ENCODE measurements around the gene MCAM. TPM values are rescaled to one million over a fixed set of nuclear protein-coding genes. Genes with fewer than 3 reads are reported as not detected.

MCAM gene
- total and polyA plus RNA-seq, 10 of the 15 experiments (the other 5 are each of a cell fraction or from before 2014, with no cell fraction given): 3.1 to 19.7 (median 9.3) TPM

GRCh38 chr11:119343726-119344125 is 26.8 kb upstream of the MCAM start (continued):
- TF ChIP-seq E2F8 (IDR thresholded peaks at IDR 0.05; ENCODE audit: low read depth, partially characterized antibody) (no peak), NR2F1 (conservative IDR thresholded peaks at IDR 0.05) (no peak), RFX5 (IDR thresholded peaks at IDR 0.05; ENCODE audit: low read depth, low read length) (no peak)

DNA sequence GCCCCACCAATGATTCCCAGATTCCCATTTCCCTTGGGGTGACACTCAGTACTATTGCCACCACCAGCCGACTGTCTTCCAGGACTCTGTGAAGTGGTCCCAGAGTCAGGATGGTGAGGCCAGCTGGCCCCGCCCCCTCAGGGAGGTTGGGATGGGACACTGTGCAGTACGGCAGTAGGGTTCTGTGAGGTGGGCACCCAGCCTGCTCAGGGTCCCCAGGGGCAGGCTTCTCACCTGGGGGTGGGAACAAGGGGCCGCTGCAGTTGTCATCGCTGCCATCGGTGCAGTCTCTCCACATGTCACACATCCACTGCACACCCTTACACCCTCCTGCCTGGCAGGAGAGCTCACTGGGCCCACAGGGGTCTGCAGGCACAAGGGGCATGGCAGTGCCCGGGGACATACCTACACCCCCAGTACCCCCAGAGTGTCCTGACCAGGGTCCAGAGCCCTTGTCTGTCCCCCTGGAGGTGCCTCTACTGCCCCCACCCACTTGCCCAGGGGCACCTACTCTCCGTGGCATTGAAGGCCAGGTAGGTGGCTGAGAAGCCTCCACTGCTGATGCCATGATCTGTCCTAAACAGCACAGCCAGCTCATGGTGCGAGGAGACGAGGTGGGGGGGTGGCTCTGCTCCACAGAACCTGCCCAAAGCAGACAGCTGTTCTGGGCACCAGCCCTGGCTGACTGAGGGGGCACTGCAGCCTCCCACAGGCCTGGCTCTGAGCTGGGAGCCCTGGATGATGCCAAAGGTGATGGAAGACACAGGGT is 25.6 kb upstream of the MCAM start:
- RAD21 ChIA-PET (ENCODE audit: unreplicated experiment): no interaction called here
- no peak for TF ChIP-seq PML (IDR thresholded peaks at IDR 0.05; ENCODE audit: low read length)
- TF ChIP-seq E2F8 (IDR thresholded peaks at IDR 0.05; ENCODE audit: low read depth, partially characterized antibody): no peak
- no peak for TF ChIP-seq NBN (IDR thresholded peaks at IDR 0.05)
- no peak for TF ChIP-seq HDGF (IDR thresholded peaks at IDR 0.05)
- no peak for TF ChIP-seq TBL1XR1 (IDR thresholded peaks at IDR 0.05; ENCODE audit: low read depth, low read length)
- no peak for TF ChIP-seq GABPA (IDR thresholded peaks at IDR 0.05; ENCODE audit: low read depth)
- no peak for TF ChIP-seq PAX8 (IDR thresholded peaks at IDR 0.05)
- no peak for TF ChIP-seq CHD4 (IDR thresholded peaks at IDR 0.05)
- TF ChIP-seq TARDBP (IDR thresholded peaks at IDR 0.05; ENCODE audit: borderline replicate concordance): no peak
- H3K9me3 ChIP-seq (replicated peaks; ENCODE audit: control insufficient read depth, insufficient read depth, low read length): no peaks in the 10 kb centered on the region
- ATAC-seq (no peak), DNase-seq (ENCODE audit: low read depth, low spot score) (no peak), FAIRE-seq (no peak)
- H3K4me2 ChIP-seq (ENCODE audit: control insufficient read depth, insufficient read depth): no peak overlapping the region
- no peaks in the 10 kb centered on the region for H3K79me2 ChIP-seq (ENCODE audit: control insufficient read depth, insufficient read depth, low read length)
- CTCF ChIA-PET: interaction anchor here (1.6 to 2.4 kb wide), 2 partner anchors 14 to 15 kb away, joined by 3 to 8 read pairs; no protein-coding TSS in a partner anchor
- peaks cover 9 to 11% of the 10 kb centered on the region in 2 experiments for H3K27me3 ChIP-seq (replicated peaks in 1 of 2; ENCODE audit: control insufficient read depth in 2 of 2, insufficient read depth in 2 of 2, low read length in 1 of 2)
- no peaks in the 10 kb centered on the region for H4K20me1 ChIP-seq (ENCODE audit: control insufficient read depth, insufficient read depth)
- H3K4me1 ChIP-seq (ENCODE audit: control insufficient read depth, insufficient read depth, low read length): no peaks in the 10 kb centered on the region
- H3K9ac ChIP-seq (ENCODE audit: control insufficient read depth, insufficient read depth, low read length): no peak overlapping the region
- H3K27ac ChIP-seq (ENCODE audit: control insufficient read depth, insufficient read depth): no peak overlapping the region
- in situ Hi-C loops (cut with MboI) (no loop called here), intact Hi-C loops (cut with micrococcal nuclease; ENCODE audit: unreplicated experiment) (no loop called here)
- H2AFZ ChIP-seq (ENCODE audit: control insufficient read depth, low read depth, low read length): no peak overlapping the region
- no TSS peak for BruUV-seq (replicated peaks)
- H3K36me3 ChIP-seq (ENCODE audit: control insufficient read depth in 2 of 2, insufficient read depth in 2 of 2, low read length in 1 of 2): no peaks in the 10 kb centered on the region
- POLR2A ChIA-PET: interaction anchor here (0.6 kb wide), 1 partner anchor 647 kb away, joined by 3 read pairs; no protein-coding TSS in a partner anchor
- no peak overlapping the region for H3K4me3 ChIP-seq
- 42% methylated on average over 10 of the region's 10 CpGs for WGBS (ENCODE audit: insufficient coverage, insufficient replicate concordance, low lambda C conversion rate, missing lambda C conversion rate)
- SMC1A ChIA-PET (ENCODE audit: uncharacterized antibody, unreplicated experiment): interaction anchor here (0.6 kb wide), 1 partner anchor 22 kb away, joined by 3 read pairs; no protein-coding TSS in a partner anchor

Measured in GM12878 (cell line).